ENCODE data around the gene DISC1. TPM values are rescaled to one million over a fixed set of nuclear protein-coding genes. Genes with fewer than 3 reads are reported as not detected.

DISC1 gene
- total and polyA plus RNA-seq, 2 of the 13 experiments (the other 11 are each of a cell fraction or from before 2014, with no cell fraction given), result 4.2 to 4.6 TPM

DNA sequence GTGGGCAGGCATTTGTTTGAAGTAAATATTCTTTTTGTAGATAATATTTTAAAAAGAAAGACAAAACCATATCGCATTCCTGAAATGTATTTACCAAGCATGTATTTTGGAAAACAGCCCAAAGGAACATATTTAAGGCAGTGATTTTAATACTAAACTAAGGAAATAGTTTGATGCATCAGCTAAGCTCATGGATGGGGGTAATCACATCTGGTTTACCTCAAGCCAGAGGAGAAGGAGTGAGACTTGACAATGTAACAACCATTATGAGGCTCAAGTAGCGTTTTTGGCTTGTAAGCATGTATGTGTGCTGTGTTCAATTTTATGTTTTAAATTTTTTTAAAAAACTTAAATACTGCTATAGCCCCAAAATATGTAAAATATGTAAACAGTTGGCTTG is 390.5 kb downstream of the DISC1 start:
- ChIA-PET POLR2A (no interaction called here), CTCF (ENCODE audit: low intra/inter-chr PET ratio, low total read pairs) (no interaction called here)
- ATAC-seq, result no peak

DNA sequence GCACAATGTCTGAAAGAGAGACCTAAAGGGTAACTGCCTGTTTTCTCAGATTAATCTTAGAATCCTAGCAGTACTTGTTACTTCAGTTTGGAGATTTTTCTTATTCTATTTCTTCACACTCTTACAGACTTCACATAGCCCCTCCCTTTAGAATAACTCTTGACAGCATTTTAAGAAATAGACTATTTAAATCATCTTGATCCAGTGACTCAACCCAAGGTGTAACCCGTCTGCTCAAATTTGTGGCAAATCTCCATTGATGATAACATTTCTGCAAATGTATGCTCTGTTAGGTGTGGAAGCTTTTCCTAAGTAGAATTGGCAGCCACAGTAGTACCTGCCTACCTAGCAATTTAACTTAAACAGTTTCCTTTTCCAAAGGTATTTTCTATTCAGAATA is 391.2 kb downstream of the DISC1 start:
- H3K4me2 ChIP-seq (ENCODE audit: low read depth, low read length), result no peak overlapping the region
- H3K4me1 ChIP-seq (ENCODE audit: insufficient read depth, low read length), result no peaks in the 10 kb centered on the region
- no peak for FAIRE-seq
- no peaks in the 10 kb centered on the region for H3K79me2 ChIP-seq (ENCODE audit: insufficient read depth, low read length)
- H2AFZ ChIP-seq (ENCODE audit: low read length), result no peak overlapping the region
- ChIA-PET POLR2A (no interaction called here), CTCF (ENCODE audit: low intra/inter-chr PET ratio, low total read pairs) (no interaction called here)
- H3K36me3 ChIP-seq (replicated peaks in 1 of 2; ENCODE audit: control insufficient read depth in 1 of 2, insufficient read depth in 2 of 2, low read length in 2 of 2), result no peaks in the 10 kb centered on the region; a peak in 1 of 5 replicates
- H3K9me3 ChIP-seq (ENCODE audit: low read length), result no peaks in the 10 kb centered on the region
- no peak overlapping the region for H3K9ac ChIP-seq (ENCODE audit: insufficient read depth, low read depth, low read length)
- H4K20me1 ChIP-seq (ENCODE audit: insufficient read depth, low read length), result no peaks in the 10 kb centered on the region
- no peak for DNase-seq (ENCODE audit: low spot score)
- H3K4me3 ChIP-seq (replicated peaks in 1 of 3; ENCODE audit: insufficient read depth in 1 of 3, low read depth in 2 of 3, low read length in 3 of 3), result no peak overlapping the region
- H3K27ac ChIP-seq (ENCODE audit: extremely low read length, insufficient read depth, low read length), result no peak overlapping the region
- H3K27me3 ChIP-seq (ENCODE audit: control insufficient read depth in 1 of 2, insufficient read depth in 2 of 2, low read length in 2 of 2), result no peaks in the 10 kb centered on the region
- 88% methylated on average over 1 of the region's 1 CpG for WGBS (ENCODE audit: low lambda C conversion rate)
- BruUV-seq (replicated peaks), result no TSS peak
- intact Hi-C loops (cut with micrococcal nuclease; ENCODE audit: unreplicated experiment), result no loop called here
- TF ChIP-seq MTA1 (CRISPR knock-in tag; IDR thresholded peaks at IDR 0.05; ENCODE audit: borderline replicate concordance), result no peak
- TF ChIP-seq ZNF674 (CRISPR knock-in tag; IDR thresholded peaks at IDR 0.05; ENCODE audit: low read depth), result no peak
- no peak for TF ChIP-seq ZNF367 (CRISPR knock-in tag; IDR thresholded peaks at IDR 0.05; ENCODE audit: borderline replicate concordance)
- TF ChIP-seq, protein P1, sequence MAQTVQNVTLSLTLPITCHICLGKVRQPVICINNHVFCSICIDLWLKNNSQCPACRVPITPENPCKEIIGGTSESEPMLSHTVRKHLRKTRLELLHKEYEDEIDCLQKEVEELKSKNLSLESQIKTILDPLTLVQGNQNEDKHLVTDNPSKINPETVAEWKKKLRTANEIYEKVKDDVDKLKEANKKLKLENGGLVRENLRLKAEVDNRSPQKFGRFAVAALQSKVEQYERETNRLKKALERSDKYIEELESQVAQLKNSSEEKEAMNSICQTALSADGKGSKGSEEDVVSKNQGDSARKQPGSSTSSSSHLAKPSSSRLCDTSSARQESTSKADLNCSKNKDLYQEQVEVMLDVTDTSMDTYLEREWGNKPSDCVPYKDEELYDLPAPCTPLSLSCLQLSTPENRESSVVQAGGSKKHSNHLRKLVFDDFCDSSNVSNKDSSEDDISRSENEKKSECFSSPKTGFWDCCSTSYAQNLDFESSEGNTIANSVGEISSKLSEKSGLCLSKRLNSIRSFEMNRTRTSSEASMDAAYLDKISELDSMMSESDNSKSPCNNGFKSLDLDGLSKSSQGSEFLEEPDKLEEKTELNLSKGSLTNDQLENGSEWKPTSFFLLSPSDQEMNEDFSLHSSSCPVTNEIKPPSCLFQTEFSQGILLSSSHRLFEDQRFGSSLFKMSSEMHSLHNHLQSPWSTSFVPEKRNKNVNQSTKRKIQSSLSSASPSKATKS (CRISPR knock-in tag; IDR thresholded peaks at IDR 0.05), result no peak
- in situ Hi-C loops (cut with HindIII; ENCODE audit: extremely low pct_ligation_motif_present, low pct_unique_long_range_greater_than_20kb), result no loop called here
- no peak for ATAC-seq

More for the DNA sequence above, 390.5 kb downstream of the DISC1 start:
- Histone ChIP-seq H3K36me3 (replicated peaks in 1 of 2; ENCODE audit: control insufficient read depth in 1 of 2, insufficient read depth in 2 of 2, low read length in 2 of 2) (no peaks in the 10 kb centered on the region; a peak in 1 of 5 replicates), H3K27me3 (ENCODE audit: control insufficient read depth in 1 of 2, insufficient read depth in 2 of 2, low read length in 2 of 2) (no peaks in the 10 kb centered on the region), H3K9ac (ENCODE audit: insufficient read depth, low read depth, low read length) (no peak overlapping the region), H3K4me2 (ENCODE audit: low read depth, low read length) (no peak overlapping the region), H3K4me3 (replicated peaks in 1 of 3; ENCODE audit: insufficient read depth in 1 of 3, low read depth in 2 of 3, low read length in 3 of 3) (no peak overlapping the region), H3K4me1 (ENCODE audit: insufficient read depth, low read length) (no peaks in the 10 kb centered on the region), H4K20me1 (ENCODE audit: insufficient read depth, low read length) (no peaks in the 10 kb centered on the region), H3K9me3 (ENCODE audit: low read length) (no peaks in the 10 kb centered on the region), H3K79me2 (ENCODE audit: insufficient read depth, low read length) (no peaks in the 10 kb centered on the region), H2AFZ (ENCODE audit: low read length) (no peak overlapping the region), H3K27ac (ENCODE audit: extremely low read length, insufficient read depth, low read length) (no peak overlapping the region)
- in situ Hi-C loops (cut with HindIII; ENCODE audit: extremely low pct_ligation_motif_present, low pct_unique_long_range_greater_than_20kb), result no loop called here
- no TSS peak for BruUV-seq (replicated peaks)
- FAIRE-seq, result no peak
- 85% methylated on average over 2 of the region's 2 CpGs for WGBS (ENCODE audit: low lambda C conversion rate)
- intact Hi-C loops (cut with micrococcal nuclease; ENCODE audit: unreplicated experiment), result no loop called here
- DNase-seq (ENCODE audit: low spot score), result no peak
- TF ChIP-seq HMG20B (CRISPR knock-in tag; conservative IDR thresholded peaks at IDR 0.05), result no peak
- TF ChIP-seq, protein P2, sequence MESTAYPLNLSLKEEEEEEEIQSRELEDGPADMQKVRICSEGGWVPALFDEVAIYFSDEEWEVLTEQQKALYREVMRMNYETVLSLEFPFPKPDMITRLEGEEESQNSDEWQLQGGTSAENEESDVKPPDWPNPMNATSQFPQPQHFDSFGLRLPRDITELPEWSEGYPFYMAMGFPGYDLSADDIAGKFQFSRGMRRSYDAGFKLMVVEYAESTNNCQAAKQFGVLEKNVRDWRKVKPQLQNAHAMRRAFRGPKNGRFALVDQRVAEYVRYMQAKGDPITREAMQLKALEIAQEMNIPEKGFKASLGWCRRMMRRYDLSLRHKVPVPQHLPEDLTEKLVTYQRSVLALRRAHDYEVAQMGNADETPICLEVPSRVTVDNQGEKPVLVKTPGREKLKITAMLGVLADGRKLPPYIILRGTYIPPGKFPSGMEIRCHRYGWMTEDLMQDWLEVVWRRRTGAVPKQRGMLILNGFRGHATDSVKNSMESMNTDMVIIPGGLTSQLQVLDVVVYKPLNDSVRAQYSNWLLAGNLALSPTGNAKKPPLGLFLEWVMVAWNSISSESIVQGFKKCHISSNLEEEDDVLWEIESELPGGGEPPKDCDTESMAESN (CRISPR knock-in tag; conservative IDR thresholded peaks at IDR 0.05), result no peak
- no peak for TF ChIP-seq DMAP1 (CRISPR knock-in tag; IDR thresholded peaks at IDR 0.05)
